NCI-H1048 (cell line): ENCODE data around the gene CKAP4.

Source experiments
- DNase-seq: peaks from one replicate; lab custom pipeline; 2025; lab: John Stamatoyannopoulos, UW

CKAP4 gene

DNA sequence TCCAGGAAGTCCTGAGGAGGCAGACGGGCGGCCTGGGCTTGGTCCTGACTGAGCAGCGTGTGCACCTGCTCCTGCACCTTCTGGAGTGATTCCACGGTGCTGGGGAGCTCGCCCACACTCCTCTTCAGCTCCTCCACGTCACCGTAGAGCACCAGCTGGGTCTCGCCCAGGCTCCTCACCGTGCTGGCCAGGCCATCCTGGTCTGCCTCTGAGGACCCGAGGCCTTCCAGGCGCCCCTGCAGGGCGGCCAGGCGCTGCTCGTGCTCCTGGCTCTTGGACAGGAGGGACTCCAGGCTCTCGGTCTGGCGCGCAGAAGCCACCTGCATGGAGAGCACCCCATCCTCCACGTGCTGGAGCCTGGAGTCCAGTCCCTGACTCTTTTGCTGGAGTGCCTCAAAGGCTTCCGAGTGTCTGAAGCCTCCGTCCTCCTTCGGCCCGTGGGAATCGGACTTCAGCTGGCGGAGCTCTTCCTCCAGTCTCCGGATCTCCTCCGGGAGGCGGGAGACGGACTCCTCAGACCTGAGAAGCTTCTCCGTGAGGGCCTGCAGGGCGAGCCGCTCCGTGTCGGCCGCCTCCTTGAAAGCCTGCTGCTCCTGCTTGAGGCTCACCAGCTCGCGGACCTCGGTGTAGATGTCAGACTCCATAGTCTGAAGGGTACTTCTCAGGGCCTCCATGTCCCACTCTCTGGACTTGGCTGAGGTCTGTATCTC, 8.4 kb downstream of the CKAP4 start:
- DNase-seq = no peak

DNA sequence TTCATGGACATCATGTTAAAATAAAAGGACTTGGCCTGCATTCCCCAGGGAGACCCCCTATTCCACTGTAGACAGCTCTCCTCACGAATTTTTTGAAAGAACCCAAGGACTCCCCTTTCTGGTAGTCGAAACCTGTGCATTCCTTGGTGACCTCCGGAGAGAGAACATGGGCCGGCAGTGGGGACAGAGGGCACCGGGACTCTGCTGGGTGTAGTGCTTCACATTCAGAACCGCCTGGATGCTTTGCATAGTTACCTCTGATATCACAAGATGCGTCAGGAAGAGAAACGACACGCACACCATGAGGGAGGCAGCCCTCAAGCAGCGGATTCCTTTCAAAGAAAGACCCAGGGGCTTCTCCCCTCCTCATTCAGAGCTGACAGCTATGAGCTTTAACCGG, 9.7 kb downstream of the CKAP4 start:
- DNase-seq = no peak

DNA sequence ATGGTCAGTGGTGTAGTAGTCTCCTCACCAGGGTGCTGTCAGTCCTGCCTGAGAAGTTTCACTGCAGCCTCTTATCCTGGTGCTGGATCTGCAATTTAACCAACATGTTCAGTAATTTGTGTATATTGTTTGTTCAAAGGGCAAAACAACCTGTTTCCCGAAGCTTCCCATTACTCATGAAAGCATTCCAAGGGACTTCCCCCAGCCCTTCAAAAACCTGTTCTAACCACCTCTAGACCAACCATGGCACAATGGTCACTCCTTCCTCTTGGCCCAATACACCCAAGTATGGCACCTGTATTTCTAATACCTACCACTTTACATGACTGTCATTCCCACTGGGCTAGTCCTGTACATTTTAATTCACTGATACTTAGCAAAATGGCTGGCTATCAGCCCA, 12.1 kb downstream of the CKAP4 start:
- DNase-seq = no peak

DNA sequence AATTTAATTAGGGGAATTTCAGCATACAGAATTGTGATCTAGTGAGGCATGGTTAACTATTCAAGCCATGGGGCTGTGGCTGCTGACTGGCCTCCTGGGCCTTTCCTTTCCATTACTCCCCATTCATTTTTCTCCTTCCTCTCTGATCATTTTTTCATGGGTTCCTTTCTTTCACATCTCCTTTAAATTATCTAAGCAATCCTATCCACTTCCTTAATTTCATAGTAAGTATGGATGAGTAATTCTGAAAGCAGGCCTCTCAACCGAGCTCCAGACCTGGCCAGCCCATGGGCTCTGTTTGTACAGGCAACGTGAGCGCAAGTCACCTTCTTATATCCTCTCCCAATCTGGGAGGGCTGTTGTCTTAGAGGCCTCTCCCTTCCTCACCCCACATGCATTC, 13.4 kb downstream of the CKAP4 start:
- no peak for DNase-seq

DNA sequence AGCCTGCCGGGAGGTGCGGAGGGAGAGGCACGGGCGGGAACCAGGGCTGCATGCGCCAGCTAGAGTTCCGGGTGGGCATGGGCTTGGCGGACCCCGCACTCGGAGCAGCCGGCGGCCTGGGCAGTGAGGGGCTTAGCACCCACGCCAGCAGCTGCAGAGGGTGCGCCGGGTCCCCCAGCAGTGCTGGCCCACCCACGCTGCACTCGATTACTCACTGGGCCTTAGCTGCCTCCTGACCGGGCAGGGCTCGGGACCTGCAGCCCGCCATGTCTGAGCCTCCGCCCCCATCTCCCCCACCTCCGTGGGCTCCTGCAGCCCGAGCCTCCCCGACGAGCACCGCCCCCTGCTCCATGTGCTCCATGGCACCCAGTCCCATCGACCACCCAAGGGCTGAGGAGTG, 14.8 kb downstream of the CKAP4 start:
- DNase-seq = no peak

DNA sequence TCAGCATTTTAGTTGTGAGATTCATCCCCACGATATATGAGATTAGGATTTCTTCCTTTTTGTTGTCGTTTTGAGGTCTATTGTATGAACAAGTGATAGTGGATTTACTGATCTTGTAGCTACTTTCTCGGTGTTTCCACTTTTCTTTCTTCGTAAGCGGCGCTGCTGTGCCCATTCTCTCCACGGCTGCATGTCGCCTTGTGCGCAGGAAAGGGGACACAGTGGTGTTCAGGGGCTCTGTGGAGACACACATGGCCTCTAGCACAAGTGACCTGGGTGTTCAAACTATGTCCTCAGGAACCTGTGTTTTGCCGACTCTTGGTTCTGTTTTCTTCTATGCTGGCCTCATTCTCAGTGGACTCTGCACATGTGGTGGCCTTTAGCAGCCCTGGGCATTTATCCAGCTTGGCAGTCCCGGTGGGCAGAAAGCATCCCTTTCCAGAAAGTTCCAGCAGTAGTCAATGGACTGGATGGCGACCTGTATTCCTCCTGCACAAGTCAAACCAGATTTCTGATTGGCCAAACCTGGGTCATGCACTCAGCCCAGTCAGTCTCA, 18.7 kb downstream of the CKAP4 start:
- no peak for DNase-seq

DNA sequence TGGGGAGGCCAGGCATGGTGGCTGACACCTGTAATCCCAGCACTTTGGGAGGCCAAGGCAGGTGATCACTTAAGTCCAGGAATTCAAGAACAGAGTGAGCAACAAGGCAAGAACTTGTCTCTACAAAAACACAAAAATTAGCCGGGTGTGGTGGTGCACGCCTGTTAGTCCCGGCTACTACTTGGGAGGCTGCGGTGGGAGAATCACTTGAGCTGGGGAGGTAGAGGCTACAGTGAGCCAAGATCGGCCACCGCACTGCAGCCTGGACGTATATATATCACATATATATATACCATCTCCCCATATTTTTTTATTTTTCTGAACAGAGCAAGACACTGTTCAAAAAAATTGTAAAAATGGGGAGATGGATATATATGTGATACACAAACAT, 19.5 kb downstream of the CKAP4 start:
- DNase-seq = no peak

DNA sequence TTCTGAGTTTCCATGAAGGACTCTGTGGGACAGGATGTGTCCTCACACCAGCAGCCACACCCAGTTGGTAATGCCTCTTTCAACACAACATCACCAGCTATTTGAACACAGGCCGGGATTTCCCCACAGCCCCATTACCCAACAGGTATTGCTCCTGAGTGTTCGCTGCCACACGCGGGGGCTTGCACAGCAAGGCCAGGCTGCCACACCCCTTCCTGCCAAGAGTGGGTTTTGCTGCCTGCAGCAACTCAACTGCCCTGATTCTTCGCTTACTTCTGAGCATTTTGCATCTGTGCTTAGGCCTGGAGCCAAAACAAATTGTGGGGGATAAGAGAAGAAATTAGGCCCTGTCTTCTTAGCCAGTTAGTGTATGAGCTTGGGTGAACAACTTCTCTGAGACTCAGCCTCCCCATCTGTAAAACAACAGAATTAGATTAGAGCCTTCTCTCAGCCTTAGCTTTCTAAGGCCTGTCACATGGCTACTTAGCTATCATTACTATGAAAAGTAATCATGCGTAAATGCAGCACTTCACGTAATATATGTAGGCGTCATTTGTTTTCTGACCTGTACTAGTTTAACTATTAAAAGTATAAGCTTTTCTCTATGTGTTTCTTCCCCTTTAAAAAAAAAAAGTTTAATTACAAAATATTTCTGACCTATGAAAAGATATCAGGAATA, 20.0 kb downstream of the CKAP4 start:
- no peak for DNase-seq

DNA sequence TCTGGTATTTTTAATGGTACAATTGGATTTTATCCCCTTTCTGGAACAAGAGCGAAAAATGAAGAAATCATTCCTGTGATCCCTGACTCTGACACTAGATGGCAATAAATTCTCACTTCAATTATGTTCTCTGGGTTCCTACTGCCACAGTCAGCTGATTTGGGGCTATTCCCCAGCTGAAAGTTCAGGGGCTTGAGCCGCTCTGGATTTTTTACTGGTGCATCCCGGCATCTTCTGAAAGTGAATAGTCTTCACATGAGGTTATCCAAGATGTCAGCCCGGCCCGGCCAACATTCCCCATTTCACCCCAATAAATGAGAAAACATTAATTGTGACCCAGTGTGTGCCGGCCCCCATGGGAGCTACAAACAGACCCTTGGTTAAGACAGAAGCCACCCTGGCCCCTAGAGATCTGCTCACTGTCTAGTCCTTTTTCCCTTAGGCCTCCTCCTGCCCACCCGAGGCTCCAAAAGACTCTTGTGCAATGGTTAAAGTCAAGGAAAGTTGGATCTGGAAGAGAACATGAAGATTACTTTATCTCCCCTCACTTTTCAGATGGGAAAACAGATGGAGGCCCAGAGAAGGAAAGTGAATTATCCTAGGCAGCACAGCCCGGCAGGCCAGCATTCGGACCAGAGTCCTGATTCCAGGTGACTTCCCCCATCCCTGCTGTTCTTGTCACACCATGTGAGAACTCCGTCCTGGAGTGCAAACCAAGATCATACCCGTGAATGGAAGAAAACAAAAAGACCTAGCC, 20.8 kb downstream of the CKAP4 start:
- DNase-seq = no peak

DNA sequence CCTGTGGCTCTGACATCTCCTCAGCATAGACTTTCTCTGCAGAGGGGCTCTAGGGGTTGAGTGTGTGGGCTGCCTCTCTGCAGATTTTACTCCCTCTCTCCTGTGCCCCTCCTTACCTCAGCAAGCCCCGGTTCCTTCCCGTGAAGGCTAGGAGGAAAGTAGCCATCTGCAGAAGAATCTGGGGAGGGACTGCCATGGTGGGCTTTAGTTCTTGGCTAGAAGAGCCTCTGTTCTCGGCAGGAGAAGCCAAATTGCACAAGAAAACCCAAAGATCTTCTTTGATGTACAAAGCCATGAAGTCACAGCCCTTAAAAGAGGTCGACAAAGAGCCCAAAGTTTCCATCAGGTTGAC, 23.5 kb downstream of the CKAP4 start:
- no peak for DNase-seq

DNA sequence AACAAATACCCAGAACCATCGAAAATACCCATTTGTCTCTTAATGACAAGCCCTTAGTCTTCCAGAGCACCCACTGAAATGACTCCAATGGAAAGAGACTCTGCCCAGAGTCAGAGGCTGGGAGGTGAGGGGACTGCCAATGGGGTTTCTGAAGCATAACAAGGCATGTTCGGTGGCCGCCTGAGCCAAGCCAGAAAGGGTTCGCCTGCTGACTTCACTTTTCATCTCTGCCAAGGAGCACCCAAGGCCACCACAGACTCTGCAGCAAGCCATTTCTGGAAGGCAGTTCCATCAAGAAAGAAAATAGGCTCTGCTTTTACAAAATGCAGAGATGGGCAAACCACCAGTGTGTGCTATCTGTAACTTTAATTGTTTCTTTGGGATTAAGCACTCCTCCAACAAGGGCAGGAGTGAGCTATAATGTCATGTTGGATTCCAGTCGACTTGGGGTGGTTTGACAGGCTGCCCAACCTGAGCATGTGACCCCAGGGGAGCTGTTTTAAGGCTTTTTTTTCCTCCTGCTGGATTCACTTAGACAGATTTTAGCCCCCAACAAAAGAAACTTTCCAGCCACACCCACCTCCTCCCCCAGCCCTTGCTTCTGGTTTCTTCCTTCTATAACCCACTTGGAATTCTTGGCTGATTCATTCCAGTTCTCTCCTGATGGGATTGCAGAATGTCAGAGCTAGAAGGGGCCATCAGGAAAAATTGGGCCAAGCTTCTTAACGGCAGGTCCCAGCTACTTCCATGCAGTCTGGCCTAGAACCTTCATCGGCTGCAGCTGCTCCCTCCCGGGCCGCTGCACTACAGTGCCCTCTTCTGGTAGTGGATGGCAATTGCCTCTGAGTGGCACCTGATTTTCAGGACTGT, 24.1 kb downstream of the CKAP4 start:
- no peak for DNase-seq

DNA sequence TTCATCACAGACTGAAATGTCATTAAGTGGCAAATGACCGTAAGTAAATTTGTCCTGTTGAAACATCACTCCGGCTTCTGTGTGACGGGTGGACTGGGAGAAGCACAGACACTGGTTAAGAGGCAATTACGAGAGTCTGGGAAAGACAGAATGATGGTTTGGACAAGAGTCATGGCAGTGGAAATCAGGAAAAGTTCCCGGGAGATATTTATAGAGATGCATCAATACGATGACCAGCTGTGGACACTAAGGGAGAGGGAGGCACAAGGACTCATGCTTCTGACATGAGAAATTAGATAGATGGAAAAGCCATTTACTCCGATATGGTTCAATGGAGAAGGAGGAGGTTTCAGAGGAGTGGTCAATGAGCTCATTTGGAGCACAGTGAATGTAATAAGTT, 27.3 kb downstream of the CKAP4 start:
- DNase-seq = no peak

DNA sequence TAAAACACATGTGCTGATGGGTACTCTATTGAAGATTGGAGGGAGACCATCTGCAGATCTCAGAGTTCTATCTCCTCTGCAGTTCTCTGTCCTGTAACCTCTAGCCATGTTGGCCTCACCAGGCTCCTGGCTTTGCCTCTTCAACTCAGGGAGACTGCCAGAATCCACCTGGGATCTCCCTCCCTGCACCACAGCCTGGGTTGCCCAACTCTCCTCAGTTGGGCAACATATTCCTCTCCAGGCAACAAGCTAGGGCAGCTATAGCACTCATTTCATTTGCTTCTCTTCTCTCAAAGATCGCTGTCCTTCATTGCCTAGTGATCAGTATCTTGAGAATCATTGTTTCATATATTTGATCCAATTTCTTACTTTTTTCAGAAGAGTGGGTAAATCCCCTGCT, 28.8 kb downstream of the CKAP4 start:
- DNase-seq = no peak

DNA sequence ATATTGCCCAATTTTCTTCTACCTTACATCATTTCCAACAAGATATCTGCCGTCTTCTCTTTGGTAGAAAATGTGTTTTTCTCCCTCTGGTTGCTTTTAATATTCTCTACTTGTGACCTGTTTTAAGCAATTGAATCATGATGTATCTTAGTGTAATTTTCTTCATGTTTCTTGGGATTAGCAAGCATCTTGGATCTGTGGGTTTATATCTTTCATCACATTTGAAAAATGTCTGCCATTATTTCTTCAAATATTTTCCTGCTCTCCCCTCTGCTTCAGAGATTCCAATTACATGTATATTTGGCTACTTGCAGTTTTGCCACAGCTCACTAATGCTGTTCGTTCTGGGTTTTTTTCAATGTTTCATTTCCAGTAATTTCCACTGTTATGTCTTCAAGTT, 30.1 kb downstream of the CKAP4 start:
- DNase-seq = no peak

DNA sequence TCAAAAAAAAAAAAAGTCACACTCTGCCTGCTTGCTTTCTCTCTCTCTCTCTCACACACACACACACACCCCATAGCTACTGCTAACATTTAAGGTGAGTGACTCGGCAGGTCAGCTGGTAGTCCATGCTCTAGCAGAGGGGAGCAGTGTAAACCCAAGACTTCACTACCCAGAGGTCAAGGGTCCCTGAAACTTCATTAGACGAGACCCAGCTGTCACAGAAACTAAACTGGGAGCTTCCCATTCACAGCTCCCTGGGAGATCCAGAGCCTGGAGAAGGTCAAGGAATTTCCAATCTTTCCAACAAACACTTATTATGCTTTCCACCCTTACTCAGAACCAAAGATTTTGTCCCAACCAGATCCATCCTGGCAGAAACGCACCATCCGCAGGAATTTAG, 33.2 kb downstream of the CKAP4 start:
- no peak for DNase-seq

DNA sequence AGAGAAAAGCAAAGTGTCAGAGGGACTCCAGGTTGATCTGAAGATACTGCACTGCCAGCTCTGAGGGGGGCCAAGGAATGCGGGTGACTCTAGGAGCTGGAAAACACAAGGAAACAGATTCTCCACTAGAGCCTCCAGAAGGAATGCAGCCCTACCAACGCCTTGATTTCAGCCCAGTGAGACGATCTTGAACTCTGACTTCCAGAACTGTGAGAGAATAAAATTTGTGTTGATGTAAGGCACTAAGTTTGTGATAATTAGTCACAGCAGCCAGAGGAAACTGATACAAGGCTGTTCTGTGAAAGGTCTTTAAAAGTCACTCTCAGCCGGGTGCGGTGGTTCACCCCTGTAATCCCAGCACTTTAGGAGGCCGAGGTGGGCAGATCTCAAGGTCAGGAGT, 34.2 kb downstream of the CKAP4 start:
- no peak for DNase-seq

DNA sequence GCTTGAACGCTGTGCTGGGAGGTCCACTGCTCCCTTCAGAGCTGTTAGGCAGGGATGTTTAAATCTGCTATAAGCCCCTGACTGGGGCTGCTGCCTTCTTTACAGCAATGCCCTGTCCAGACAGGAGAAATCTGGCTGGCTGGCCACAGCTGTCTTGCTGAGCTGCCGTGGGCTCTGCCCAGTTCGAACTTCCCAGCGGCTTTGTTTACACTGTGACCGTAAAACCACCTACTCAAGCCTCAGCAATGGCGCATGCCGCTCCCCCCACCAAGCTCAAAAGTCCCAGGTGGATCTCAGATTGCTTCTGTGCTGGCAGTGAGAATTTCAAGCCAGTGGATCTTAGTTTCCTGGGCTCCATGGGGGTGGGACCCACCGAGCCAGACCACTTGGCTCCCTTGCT, 35.8 kb downstream of the CKAP4 start:
- DNase-seq = no peak

DNA sequence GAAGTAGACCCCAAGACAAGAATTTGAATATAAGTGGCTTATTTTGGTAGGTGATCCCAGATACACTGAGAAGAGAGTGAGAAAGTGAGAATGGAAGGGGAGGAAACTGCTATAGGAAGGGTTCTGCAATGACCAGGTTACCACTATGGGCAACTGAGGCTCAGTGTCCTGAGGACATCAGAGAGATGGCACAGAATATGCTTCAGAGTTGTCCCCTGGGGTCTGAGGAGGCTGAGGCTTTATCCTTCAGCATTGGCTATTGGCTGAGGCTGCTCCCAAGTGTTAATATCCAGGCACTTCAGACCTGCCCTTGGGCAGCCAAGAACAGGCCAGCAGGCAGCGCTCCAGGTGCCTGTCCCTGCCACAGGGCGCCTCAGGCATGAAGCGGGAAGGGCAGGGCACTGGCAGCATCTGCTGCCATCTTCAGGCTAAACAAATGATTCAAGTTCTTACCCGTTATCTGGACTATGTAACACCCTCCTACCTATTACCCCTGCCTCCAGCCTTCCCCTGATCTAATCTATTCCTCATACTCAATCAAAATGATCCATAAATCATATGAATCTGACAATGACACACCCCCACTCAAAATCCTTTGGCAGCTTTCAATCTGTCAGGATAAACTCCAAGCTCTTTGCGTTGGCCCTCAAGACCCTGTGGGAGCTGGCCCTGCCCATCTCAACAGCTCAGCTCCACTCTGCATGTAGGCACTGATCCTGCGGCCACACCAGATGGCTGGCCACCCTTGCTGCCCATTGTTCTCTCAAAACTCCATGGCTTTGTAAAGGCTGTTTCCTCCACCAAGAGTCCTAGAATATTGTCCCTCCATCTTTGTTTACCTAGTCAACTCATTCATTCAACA, 42.4 kb downstream of the CKAP4 start:
- no peak for DNase-seq

DNA sequence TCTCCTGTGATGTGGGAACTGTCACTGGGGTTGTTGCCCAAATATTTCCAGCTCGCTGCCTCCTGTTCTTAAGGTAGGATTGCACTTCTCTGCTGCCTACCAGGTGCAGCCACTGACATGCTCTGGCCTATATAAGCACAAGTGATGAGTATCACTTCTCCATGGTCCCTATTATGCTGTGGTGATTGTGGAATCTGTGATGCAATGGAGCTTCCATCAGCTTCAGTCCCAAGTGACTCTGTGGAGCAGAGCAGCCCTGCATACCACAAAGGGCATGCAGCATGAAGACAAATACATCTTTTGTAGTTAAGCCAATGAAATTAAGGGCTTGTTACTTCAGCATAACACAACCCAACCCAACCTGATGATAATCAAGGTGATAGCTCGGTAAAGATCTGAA, 43.5 kb downstream of the CKAP4 start:
- DNase-seq = no peak

DNA sequence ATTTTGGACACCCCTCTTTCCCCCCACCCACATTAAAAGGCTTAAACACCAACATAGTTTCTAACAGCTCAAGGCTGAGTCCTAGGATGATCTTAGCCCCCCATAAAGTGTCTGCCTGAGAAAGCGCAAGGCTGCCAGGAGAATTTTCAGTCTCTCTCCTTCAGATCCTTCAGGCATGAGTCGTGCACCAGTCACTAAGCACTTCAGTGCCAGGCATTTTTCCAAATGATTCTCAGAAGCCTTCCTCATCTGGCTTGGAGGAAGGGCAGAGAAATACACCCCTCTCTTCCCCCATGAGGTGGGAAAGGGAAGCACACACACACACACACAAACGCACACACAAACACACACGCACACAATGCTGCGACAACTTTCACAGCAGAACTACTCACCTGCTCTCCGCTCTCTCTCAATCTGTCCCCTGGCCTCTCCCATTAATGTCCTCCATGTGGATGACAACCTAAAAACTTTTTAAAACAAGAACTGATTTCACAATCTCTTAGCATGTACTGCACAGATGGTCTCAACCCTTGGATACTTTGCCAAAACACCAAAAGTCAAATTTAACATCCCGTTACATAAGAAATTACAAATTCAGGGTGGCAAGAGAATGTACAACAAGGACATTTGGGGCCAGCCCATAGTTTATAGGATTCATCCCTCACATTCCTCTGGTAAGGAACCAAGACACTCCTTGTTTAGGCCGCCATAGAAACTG, 49.8 kb downstream of the CKAP4 start:
- DNase-seq = no peak

DNA sequence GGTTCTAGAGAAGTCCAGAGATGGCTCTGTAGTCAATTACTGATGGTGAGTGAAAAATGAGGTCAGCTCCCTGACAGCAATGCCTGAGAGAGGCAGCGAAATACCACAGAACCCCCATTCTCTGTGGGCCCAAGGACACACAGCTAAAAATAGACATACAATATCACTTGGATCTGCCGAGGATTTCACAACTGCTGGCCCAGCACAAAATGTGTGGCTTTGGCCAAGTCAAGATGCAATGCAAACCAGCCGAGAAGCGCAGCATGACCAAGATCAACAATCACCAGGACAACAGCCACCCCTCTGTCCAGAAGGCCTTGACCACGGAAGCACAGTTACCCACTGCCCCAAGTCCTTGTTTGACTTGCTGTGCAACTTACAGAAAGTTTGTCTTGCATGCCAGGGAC, 52.2 kb downstream of the CKAP4 start:
- no peak for DNase-seq
